SU-DHL-6 (cell line): Measurements from ENCODE around the gene CD160.

Source experiments
- H2AFZ ChIP-seq: fragments of 200-600 bp; sonication (generic); 2 replicates; pipeline ENCODE4 v1.6.1; 2014; ENCODE audit warnings: low read depth, mild to moderate bottlenecking, moderate library complexity, mixed read lengths, antibody characterized with exemption, low read length; ENCODE audit not compliant: severe bottlenecking
- H3F3A ChIP-seq: fragments of 200-600 bp; shearing (Covaris generic); 2 replicates; pipeline ENCODE4 v1.6.0; 2016; ENCODE audit warnings: antibody characterized with exemption, mild to moderate bottlenecking; ENCODE audit not compliant: insufficient read depth
- H3K27ac ChIP-seq: fragments of 200-600 bp; sonication (generic); 2 replicates; pipeline ENCODE4 v1.5.1; 2016; ENCODE audit warnings: low read depth, mild to moderate bottlenecking, low read length, moderate library complexity, mixed read lengths
- H3K27me3 ChIP-seq: fragments of 200-600 bp; sonication (generic), shearing (Covaris generic); 2 replicates; pipeline ENCODE4 v1.6.0; 2014; ENCODE audit warnings: mild to moderate bottlenecking, low read length
- H3K36me3 ChIP-seq: fragments of 200-600 bp; sonication (generic); 2 replicates; pipeline ENCODE4 v1.6.1; 2014; ENCODE audit warnings: mild to moderate bottlenecking, low read length, mixed read lengths
- H3K4me2 ChIP-seq: fragments of 300-600, 200-600 bp; shearing (Covaris generic), sonication (generic); 2 replicates; pipeline ENCODE4 v1.6.0; 2014; ENCODE audit warnings: low read length, low read depth, mild to moderate bottlenecking; ENCODE audit not compliant: poor library complexity, severe bottlenecking
- H3K4me3 ChIP-seq: fragments of 200-600 bp; sonication (generic); 2 replicates; pipeline ENCODE4 v1.5.1; 2014; ENCODE audit warnings: antibody characterized with exemption, low read length, mild to moderate bottlenecking, mixed read lengths; ENCODE audit not compliant: insufficient read depth, poor library complexity, severe bottlenecking
- H3K79me2 ChIP-seq: fragments of 200-600 bp; sonication (generic); 2 replicates; pipeline ENCODE4 v1.6.1; 2014; ENCODE audit warnings: mild to moderate bottlenecking, low read length, moderate library complexity; ENCODE audit not compliant: insufficient read depth
- H3K9ac ChIP-seq: fragments of 200-600 bp; sonication (generic); 2 replicates; pipeline ENCODE4 v1.7.0; 2014; ENCODE audit warnings: mild to moderate bottlenecking, low read length
- H3K9me2 ChIP-seq: fragments of 200-600 bp; sonication (generic); replicated peaks from 2 replicates; pipeline ENCODE4 v1.6.1; 2014; ENCODE audit warnings: low read length; ENCODE audit not compliant: insufficient read depth
- H3K9me3 ChIP-seq: fragments of 200-600 bp; sonication (generic); 2 replicates; pipeline ENCODE4 v1.6.1; 2014; ENCODE audit warnings: low read length, mixed read lengths; ENCODE audit not compliant: insufficient read depth
- H4K20me1 ChIP-seq: fragments of 200-600 bp; sonication (generic); 2 replicates; pipeline ENCODE4 v1.6.1; 2014; ENCODE audit warnings: low read depth, mild to moderate bottlenecking, antibody characterized with exemption, low read length, moderate library complexity, mixed read lengths
- EZH2phosphoT487 ChIP-seq: fragments of 200-600 bp; sonication (generic), shearing (Covaris generic); conservative IDR thresholded peaks from 2 replicates; pipeline ENCODE4 v1.6.1; 2018; ENCODE audit warnings: mild to moderate bottlenecking, antibody characterized with exemption, low read length, moderate library complexity, mixed read lengths
- TF ChIP-seq, protein P1 (sequence below): fragments of 200-600 bp; sonication (generic); IDR thresholded peaks from one replicate; pipeline ENCODE4 v1.5.1; 2017; ENCODE audit warnings: antibody characterized with exemption, mild to moderate bottlenecking, low read length, moderate library complexity; ENCODE audit not compliant: insufficient read depth, poor library complexity, severe bottlenecking

CD160 gene

DNA sequence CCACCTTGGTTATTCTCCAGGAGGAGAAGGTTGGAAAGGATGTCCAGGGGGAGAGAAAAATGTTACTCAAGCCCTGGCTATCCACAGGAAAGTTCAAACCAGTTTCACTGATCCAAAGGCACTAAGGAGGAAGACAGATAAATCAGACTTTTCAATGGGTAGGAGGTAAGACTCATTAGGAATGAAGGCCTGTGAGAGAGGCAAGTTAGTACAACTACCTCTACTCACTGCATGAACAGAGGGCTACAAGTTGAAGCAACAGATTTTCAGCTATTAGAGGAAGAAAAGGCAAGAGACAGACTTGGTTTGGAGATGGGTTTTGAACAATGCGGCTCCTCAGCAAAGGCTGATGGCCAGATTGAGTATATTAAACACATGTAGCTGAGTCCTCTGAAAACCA, 16.9 kb downstream of the CD160 start:
- no peak overlapping the region for H2AFZ ChIP-seq
- H4K20me1 ChIP-seq = no peaks in the 10 kb centered on the region
- no peaks in the 10 kb centered on the region for H3K36me3 ChIP-seq
- H3K4me2 ChIP-seq = no peak overlapping the region
- H3K9me2 ChIP-seq = no peaks in the 10 kb centered on the region
- no peaks in the 10 kb centered on the region for H3K79me2 ChIP-seq
- no peaks in the 10 kb centered on the region for H3F3A ChIP-seq
- no peaks in the 10 kb centered on the region for H3K27me3 ChIP-seq
- no peak overlapping the region for H3K4me3 ChIP-seq
- no peak overlapping the region for H3K9ac ChIP-seq
- no peak overlapping the region for H3K27ac ChIP-seq
- TF ChIP-seq, protein P1, sequence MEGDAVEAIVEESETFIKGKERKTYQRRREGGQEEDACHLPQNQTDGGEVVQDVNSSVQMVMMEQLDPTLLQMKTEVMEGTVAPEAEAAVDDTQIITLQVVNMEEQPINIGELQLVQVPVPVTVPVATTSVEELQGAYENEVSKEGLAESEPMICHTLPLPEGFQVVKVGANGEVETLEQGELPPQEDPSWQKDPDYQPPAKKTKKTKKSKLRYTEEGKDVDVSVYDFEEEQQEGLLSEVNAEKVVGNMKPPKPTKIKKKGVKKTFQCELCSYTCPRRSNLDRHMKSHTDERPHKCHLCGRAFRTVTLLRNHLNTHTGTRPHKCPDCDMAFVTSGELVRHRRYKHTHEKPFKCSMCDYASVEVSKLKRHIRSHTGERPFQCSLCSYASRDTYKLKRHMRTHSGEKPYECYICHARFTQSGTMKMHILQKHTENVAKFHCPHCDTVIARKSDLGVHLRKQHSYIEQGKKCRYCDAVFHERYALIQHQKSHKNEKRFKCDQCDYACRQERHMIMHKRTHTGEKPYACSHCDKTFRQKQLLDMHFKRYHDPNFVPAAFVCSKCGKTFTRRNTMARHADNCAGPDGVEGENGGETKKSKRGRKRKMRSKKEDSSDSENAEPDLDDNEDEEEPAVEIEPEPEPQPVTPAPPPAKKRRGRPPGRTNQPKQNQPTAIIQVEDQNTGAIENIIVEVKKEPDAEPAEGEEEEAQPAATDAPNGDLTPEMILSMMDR = no peak
- no peak for TF ChIP-seq EZH2phosphoT487
- H3K9me3 ChIP-seq = no peaks in the 10 kb centered on the region

DNA sequence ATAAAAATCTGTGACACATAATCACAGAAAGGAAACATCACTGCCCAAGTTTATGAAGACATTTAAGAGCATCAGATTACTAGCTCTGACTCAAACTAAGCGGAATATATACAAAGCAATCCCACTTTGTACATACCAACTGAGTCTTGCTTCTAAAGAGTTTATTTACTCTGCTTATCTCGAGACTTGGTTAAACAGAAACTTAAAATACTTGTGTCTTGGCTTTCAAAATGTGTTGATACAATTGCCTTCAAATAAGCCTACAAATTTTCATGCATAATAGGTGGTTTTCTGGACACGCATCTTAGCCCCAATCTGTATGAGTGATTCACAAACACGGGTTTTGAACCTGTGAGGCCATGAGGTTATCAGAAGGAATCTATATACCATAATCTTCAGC, 21.0 kb downstream of the CD160 start:
- H3K27ac ChIP-seq = no peak overlapping the region

DNA sequence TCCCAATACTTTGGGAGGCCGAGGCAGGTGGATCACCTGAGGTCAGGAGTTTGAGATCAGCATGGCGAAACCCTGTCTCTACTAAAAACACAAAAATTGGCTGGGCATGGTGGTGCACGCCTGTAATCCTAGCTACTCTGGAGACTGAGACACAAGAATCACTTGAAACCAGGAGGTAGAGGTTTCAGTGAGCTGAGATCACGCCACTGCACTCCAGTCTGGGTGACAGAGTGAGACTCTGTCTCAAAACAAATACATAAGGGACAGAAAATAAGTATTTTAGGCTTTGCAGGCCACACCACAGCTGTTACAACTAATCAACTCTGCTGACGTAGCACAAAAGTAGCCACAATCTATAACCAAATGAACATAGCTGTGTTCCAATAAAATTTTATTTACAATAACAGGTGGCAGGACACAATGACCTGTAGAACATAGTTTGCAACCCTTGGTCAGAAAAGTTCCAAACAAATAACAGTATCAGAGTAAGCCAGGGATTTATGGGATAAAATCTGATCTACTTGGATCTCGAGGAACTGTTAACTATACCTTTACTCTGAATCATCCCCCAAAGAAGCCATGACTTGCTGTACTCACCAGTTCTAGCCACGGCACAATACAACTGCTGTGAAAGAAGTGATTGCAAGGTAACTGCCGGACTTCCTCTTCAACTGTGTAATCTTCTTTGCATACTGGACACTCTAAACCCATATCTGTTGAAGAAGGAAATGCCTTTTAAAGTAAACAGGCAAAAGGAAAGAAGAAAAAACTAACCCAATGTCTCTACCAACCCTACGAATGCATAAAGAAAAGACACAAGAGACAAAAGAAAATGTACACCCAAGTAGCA, 28.3 kb downstream of the CD160 start:
- H3K9ac ChIP-seq = no peak overlapping the region
- H3K36me3 ChIP-seq = peaks cover 17% of the 10 kb centered on the region; the same call in 1 of the 2 replicates
- no peak overlapping the region for H3K27ac ChIP-seq

More for the DNA sequence above, 21.0 kb downstream of the CD160 start:
- H3K4me2 ChIP-seq = no peak overlapping the region
- no peaks in the 10 kb centered on the region for H3K9me2 ChIP-seq
- no peaks in the 10 kb centered on the region for H3F3A ChIP-seq
- no peaks in the 10 kb centered on the region for H3K79me2 ChIP-seq
- H2AFZ ChIP-seq = no peak overlapping the region
- no peaks in the 10 kb centered on the region for H3K27me3 ChIP-seq
- H3K9ac ChIP-seq = no peak overlapping the region
- H4K20me1 ChIP-seq = no peaks in the 10 kb centered on the region
- no peak for TF ChIP-seq EZH2phosphoT487
- TF ChIP-seq, protein P1 = no peak
- no peak overlapping the region for H3K4me3 ChIP-seq
- no peaks in the 10 kb centered on the region for H3K36me3 ChIP-seq
- no peaks in the 10 kb centered on the region for H3K9me3 ChIP-seq

More for the DNA sequence above, 28.3 kb downstream of the CD160 start:
- no peaks in the 10 kb centered on the region for H3F3A ChIP-seq
- H2AFZ ChIP-seq = no peak overlapping the region
- H3K27me3 ChIP-seq = no peaks in the 10 kb centered on the region
- no peaks in the 10 kb centered on the region for H3K9me2 ChIP-seq
- no peak overlapping the region for H3K4me2 ChIP-seq
- no peak overlapping the region for H3K4me3 ChIP-seq
- H4K20me1 ChIP-seq = no peaks in the 10 kb centered on the region
- H3K9me3 ChIP-seq = no peaks in the 10 kb centered on the region
- H3K79me2 ChIP-seq = no peaks in the 10 kb centered on the region
- TF ChIP-seq, protein P1 = no peak
- TF ChIP-seq EZH2phosphoT487 = no peak
